Activated CD4-positive, alpha-beta T cell treated with anti-CD3 and anti-CD28 coated beads, Interleukin-2, amount 10 ng/mL, durations not matched to agents 24 days and 14 days (primary cell): ENCODE data around the gene RABGGTA. TPM values are rescaled to one million over a fixed set of nuclear protein-coding genes. Genes with fewer than 3 reads are reported as not detected.
"Not testable (repeated sequence)": the region's sequence is repeated elsewhere in the genome, so short reads cannot be mapped to it uniquely, and the experiment has no call there.

ENCODE experiments used
- DNase-seq: peaks from one replicate; pipeline ENCODE4 v3.0.0; 2022
- H3K27ac Mint-ChIP-seq: one replicate; pipeline ENCODE4 v1.8.0; 2022; ENCODE audit warnings: mild to moderate bottlenecking, mixed read lengths
- H3K27me3 Mint-ChIP-seq: one replicate; pipeline ENCODE4 v1.8.0; 2022; ENCODE audit warnings: mixed read lengths
- H3K36me3 Mint-ChIP-seq: one replicate; pipeline ENCODE4 v1.8.0; 2022; ENCODE audit warnings: low read depth, mild to moderate bottlenecking, mixed read lengths
- H3K4me1 Mint-ChIP-seq: one replicate; pipeline ENCODE4 v1.8.0; 2021; ENCODE audit warnings: mixed read lengths
- H3K4me3 Mint-ChIP-seq: one replicate; pipeline ENCODE4 v1.8.0; 2022; ENCODE audit warnings: mild to moderate bottlenecking, moderate library complexity, mixed read lengths
- H3K9me3 Mint-ChIP-seq: one replicate; pipeline ENCODE4 v1.8.0; 2021; ENCODE audit warnings: mixed read lengths
- intact Hi-C: fragments of 100-400 bp; cut with micrococcal nuclease; formaldehyde crosslinking; loops from one replicate; pipeline ENCODE4 v1.15.1; 2023
- total RNA-seq: library from RNA; stranded (reverse); gene quantifications from 2 replicates; pipeline ENCODE4 v1.2.3, GENCODE V29; 2022

The RABGGTA gene
- total RNA-seq, 1 donor from 2014 or later: 49.6 TPM

DNA sequence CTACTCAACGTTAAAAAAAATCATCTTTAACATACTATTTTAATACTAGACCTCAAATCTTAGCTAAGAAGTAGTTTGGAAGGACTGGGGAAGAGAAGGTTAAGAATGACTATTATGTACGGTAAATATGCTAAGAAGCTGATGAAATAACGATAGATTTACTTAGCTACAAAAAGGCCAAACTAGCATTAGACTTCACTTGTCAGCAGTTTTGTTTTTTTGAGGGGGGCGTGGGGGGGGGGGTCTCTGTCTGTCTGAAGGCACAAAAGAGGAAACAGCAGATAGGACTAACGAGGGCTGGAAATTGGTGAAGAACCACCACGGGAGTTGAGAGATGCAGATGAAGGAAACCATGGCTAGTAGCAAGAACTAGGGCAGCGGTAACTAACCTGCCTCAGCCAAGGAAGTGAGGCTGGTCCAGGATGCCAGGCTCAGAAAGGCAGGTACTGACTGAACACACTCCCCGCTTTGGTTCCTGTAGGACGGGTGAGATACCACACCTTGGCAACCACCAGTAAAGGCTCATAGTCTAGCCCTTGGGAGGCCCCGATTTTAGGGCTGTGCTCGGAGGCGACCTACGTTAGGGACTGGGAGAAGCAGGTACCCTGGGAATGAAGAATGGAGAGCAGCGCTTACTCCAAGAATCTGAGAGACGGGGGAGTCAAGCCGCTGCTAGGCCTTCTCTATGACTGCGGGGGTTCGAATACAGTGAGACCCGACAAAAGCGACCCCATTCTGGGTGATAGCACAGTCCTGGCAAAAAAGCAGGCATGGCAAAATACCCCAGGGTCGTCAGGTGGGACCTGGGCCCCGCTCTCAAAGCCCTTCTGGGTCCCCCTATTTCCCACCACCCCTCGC, 39.9 kb downstream of the RABGGTA start:
- H3K4me3 Mint-ChIP-seq: peak overlapping the region; percentile 92
- peaks cover 42% of the 10 kb centered on the region for H3K4me1 Mint-ChIP-seq
- H3K9me3 Mint-ChIP-seq: no peaks in the 10 kb centered on the region
- peak; percentile 77 for DNase-seq
- peaks cover 29% of the 10 kb centered on the region for H3K36me3 Mint-ChIP-seq
- intact Hi-C loops: loop anchor here (1.0 kb wide), 6 partner anchors 11 to 117 kb away; partner anchors contain the start of genes CHMP4A, DCAF11, DHRS1 and IPO4
- peak overlapping the region; percentile 92 for H3K27ac Mint-ChIP-seq
- no peaks in the 10 kb centered on the region for H3K27me3 Mint-ChIP-seq

DNA sequence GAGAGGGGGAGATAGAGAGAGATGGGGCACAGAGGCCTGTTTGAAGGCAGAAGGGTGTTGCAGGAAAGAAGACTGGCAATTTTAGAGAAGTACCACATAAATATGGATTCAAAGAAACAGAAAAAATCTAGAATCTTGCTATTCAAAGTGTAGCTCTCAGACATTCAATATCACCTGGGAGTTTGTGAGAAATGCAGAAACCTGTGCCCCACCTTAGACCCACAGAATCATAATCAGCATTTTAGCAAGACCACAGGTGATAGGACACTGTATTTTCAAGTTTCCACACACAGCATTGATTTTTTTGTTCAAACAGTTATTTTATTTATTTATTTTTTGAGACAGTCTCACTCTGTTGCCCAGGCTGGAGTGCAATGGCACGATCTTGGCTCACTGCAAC, 42.5 kb downstream of the RABGGTA start:
- Mint-ChIP-seq H3K9me3 (no peaks in the 10 kb centered on the region), H3K27me3 (no peaks in the 10 kb centered on the region), H3K4me1 (peaks cover 29% of the 10 kb centered on the region), H3K27ac (no peak overlapping the region), H3K4me3 (no peak overlapping the region), H3K36me3 (peaks cover 20% of the 10 kb centered on the region)
- DNase-seq: no peak
- intact Hi-C loops: no loop called here

DNA sequence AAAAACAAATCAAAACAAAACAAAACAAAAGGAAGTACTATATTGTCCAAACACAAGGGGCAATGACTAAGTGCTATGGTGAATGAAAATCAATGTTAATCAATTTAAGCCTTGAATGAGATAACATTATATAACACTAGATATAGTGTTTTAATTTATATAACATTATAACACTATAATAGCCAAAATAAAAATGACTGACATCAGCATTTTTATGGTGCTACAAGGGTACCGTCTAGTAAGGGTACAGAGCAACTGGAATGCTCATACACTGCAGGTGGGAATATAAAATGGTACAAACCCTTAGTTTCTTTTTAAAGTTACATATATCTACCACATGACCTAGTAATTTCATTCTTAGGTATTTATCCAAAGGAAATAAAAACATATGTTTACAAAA, 44.9 kb downstream of the RABGGTA start:
- no peak overlapping the region for H3K4me3 Mint-ChIP-seq
- intact Hi-C loops: no loop called here
- peaks cover 18% of the 10 kb centered on the region for H3K36me3 Mint-ChIP-seq
- H3K27ac Mint-ChIP-seq: no peak overlapping the region
- H3K9me3 Mint-ChIP-seq: no peaks in the 10 kb centered on the region
- peaks cover 21% of the 10 kb centered on the region for H3K4me1 Mint-ChIP-seq
- no peaks in the 10 kb centered on the region for H3K27me3 Mint-ChIP-seq
- DNase-seq: no peak

DNA sequence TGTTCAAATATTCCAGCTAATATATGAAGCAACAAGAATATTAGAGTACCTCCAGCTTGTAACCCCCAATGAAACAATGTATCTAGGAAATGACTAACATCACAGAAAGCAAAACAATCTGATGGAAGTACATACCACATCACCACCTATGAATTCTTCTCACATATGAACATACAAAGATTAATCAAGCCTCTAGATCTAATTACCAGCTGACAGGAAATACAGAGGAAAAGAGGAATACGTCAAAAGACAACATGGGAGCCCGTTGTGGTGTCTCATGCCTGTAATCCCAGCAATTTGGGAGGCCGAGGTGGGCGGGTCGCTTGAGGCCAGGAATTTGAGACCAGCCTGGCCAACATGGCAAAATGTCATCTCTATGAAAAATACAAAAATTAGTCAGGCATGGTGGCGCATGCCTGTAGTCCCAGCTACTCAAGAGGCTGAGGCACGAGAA, 46.8 kb downstream of the RABGGTA start:
- intact Hi-C loops: no loop called here
- DNase-seq: no peak
- Mint-ChIP-seq H3K9me3 (no peaks in the 10 kb centered on the region), H3K4me3 (no peak overlapping the region), H3K27ac (no peak overlapping the region), H3K27me3 (no peaks in the 10 kb centered on the region), H3K36me3 (peaks cover 18% of the 10 kb centered on the region), H3K4me1 (peaks cover 14% of the 10 kb centered on the region)

DNA sequence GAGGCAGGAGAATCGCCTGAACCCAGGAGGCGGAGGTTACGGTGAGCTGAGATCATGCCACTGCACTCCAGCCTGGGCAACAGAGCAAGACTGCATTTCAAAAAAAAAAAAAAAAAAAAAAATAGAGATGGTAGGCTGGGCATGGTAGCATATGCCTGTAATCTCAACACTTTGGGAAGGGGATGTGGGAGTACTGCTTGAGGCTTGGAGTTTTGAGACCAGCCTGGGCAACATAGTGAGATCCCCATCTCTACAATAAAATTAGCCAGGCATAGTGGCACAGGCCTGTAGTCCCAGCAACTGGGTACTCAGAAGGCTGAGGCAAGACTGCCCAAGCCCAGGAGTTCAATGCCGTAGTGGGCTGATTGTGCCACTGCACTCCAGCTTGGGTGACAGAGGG, 48.4 kb downstream of the RABGGTA start:
- H3K27me3 Mint-ChIP-seq, H3K9me3 Mint-ChIP-seq: not testable (repeated sequence)

DNA sequence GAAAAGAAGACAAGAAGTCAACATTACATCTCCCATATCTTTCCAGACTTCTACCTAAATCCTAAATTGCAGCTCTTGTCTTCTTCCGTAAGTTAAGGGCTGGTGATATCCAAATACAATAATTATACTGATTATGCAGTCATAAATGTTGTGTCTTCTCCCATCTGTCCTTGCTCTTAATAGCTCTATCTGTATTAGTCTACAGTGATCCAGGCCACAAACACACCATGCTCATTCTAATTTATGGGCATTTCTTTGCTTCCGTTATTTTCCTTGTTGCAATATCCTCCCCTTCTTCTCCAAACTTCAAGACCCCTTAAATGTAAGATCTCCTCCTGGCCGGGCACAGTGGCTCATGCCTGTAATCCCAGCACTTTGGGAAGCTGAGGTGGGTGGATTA, 51.9 kb downstream of the RABGGTA start:
- no peak for DNase-seq
- H3K27me3 Mint-ChIP-seq: no peaks in the 10 kb centered on the region
- no peak overlapping the region for H3K4me3 Mint-ChIP-seq
- intact Hi-C loops: no loop called here
- no peak overlapping the region for H3K27ac Mint-ChIP-seq
- peaks cover 18% of the 10 kb centered on the region for H3K4me1 Mint-ChIP-seq
- peaks cover 17% of the 10 kb centered on the region for H3K36me3 Mint-ChIP-seq
- no peaks in the 10 kb centered on the region for H3K9me3 Mint-ChIP-seq

More for the DNA sequence above, 48.4 kb downstream of the RABGGTA start:
- peaks cover 12% of the 10 kb centered on the region for H3K4me1 Mint-ChIP-seq
- H3K4me3 Mint-ChIP-seq, intact Hi-C loops, DNase-seq, H3K27ac Mint-ChIP-seq: not testable (repeated sequence)
- peaks cover 18% of the 10 kb centered on the region for H3K36me3 Mint-ChIP-seq

DNA sequence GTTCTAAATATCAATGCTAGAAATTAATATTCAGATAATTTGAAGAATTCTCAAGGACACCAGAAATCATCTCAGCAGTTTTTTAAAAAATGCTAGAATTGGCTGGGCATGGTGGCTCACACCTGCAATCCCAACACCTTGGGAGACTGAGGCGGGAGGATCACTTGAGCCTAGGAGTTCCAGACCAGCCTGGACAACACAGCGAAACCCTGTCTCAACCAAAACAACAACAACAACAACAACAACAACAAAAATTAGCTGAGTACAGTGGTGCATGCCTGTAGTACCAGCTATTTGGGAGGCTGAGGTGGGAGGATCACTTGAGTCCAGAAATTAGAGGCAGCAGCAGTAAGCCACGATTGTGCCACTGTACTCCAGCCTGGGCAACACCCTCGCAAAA, 52.3 kb downstream of the RABGGTA start:
- Mint-ChIP-seq H3K9me3 (no peaks in the 10 kb centered on the region), H3K4me3 (no peak overlapping the region), H3K36me3 (peaks cover 19% of the 10 kb centered on the region), H3K27ac (no peak overlapping the region), H3K4me1 (peaks cover 21% of the 10 kb centered on the region), H3K27me3 (no peaks in the 10 kb centered on the region)
- intact Hi-C loops: no loop called here
- DNase-seq: no peak

DNA sequence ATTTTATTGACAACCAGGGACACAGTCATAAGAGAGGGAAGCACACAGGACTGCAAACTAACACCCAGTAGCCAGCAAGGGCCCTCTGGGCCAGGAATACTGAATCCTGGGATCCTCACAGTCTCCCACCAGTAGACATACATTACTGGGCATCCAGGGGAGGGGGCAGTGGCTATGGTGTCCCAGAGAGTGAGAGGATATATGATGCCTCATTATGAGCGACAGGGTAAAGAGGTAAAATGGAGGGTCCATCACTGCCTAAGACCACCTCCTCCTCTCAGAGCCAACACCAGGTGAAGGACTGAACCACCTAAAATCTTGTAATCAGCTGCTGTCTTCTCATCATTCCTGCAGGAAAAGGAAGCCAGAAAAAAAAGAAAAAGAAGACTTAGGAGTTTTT, 54.5 kb downstream of the RABGGTA start:
- intact Hi-C loops: loop anchor here (2.0 kb wide), 1 partner anchor 80 kb away; no protein-coding TSS in a partner anchor
- H3K4me3 Mint-ChIP-seq, H3K27me3 Mint-ChIP-seq, H3K9me3 Mint-ChIP-seq, DNase-seq: not testable (repeated sequence)
- Mint-ChIP-seq H3K36me3 (peaks cover 28% of the 10 kb centered on the region), H3K4me1 (peaks cover 37% of the 10 kb centered on the region), H3K27ac (peak overlapping the region; percentile 96)

DNA sequence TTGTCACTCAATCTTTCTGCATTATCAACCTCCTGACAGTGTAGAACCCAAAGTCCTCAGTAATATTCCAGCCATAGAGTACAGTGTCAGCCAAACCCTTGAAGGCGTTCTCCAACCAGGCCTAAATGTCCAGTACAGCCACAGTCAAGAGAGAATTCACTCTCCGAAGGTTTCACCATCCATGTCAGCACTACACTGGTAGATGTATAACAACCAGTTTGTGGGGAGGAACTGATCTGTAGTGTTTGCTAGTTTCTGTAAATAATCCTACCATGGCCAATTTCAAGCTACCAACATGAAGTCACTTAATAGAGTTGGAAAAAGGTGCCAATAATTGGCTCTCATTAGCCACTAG, 55.1 kb downstream of the RABGGTA start:
- Mint-ChIP-seq H3K4me3 (peak overlapping the region; percentile 93), H3K4me1 (peaks cover 43% of the 10 kb centered on the region), H3K9me3 (no peaks in the 10 kb centered on the region), H3K36me3 (peaks cover 33% of the 10 kb centered on the region), H3K27ac (peak overlapping the region; percentile 96), H3K27me3 (peaks cover 2% of the 10 kb centered on the region)
- intact Hi-C loops: loop anchor here (2.0 kb wide), 1 partner anchor 80 kb away; no protein-coding TSS in a partner anchor
- DNase-seq: no peak

Other genes with a start within 250 kb of the RABGGTA start
- gene CARMIL3, start 219.6 kb downstream of the RABGGTA start, total RNA-seq: 1.3 and 1.5 TPM in 2 replicates
- gene CPNE6, start 200.0 kb downstream of the RABGGTA start, total RNA-seq: not detected in 2 replicates
- gene PCK2, start 177.3 kb downstream of the RABGGTA start, total RNA-seq: 63.6 and 64.2 TPM in 2 replicates
- 55.8 and 57.3 TPM in 2 replicates for gene DCAF11, start 156.8 kb downstream of the RABGGTA start, total RNA-seq
- 0.96 and 1.2 TPM in 2 replicates for gene NRL, start 156.6 kb downstream of the RABGGTA start, total RNA-seq
- 0.26 and 0.54 TPM in 2 replicates for gene FITM1, start 140.9 kb downstream of the RABGGTA start, total RNA-seq
- 300 and 306 TPM in 2 replicates for gene PSME1, start 135.4 kb downstream of the RABGGTA start, total RNA-seq
- 26.6 and 30.3 TPM in 2 replicates for gene EMC9, start 130.0 kb downstream of the RABGGTA start, total RNA-seq
- 565 and 584 TPM in 2 replicates for gene PSME2, start 125.0 kb downstream of the RABGGTA start, total RNA-seq
- gene RNF31, start 124.1 kb downstream of the RABGGTA start, total RNA-seq: 95.1 and 95.6 TPM in 2 replicates
- 138 and 159 TPM in 2 replicates for gene IRF9, start 110.3 kb downstream of the RABGGTA start, total RNA-seq
- 33.8 and 34.3 TPM in 2 replicates for gene REC8, start 99.5 kb downstream of the RABGGTA start, total RNA-seq
- 107 and 112 TPM in 2 replicates for gene IPO4, start 82.8 kb downstream of the RABGGTA start, total RNA-seq
- 35.1 and 36.4 TPM in 2 replicates for gene TM9SF1, start 76.2 kb downstream of the RABGGTA start, total RNA-seq
- 0.26 and 0.36 TPM in 2 replicates for gene TSSK4, start 65.9 kb downstream of the RABGGTA start, total RNA-seq
- gene CHMP4A, start 58.1 kb downstream of the RABGGTA start, total RNA-seq: 88.0 and 89.9 TPM in 2 replicates
- gene MDP1, start 55.5 kb downstream of the RABGGTA start, total RNA-seq: 11.6 and 13.5 TPM in 2 replicates
- 188 and 190 TPM in 2 replicates for gene NEDD8, start 39.2 kb downstream of the RABGGTA start, total RNA-seq
- 32.4 and 42.8 TPM in 2 replicates for gene GMPR2, start 38.7 kb downstream of the RABGGTA start, total RNA-seq
- gene TINF2, start 29.0 kb downstream of the RABGGTA start, total RNA-seq: 87.1 and 93.6 TPM in 2 replicates
- 5.1 and 6.2 TPM in 2 replicates for gene TGM1, start 8.4 kb downstream of the RABGGTA start, total RNA-seq
- 10.1 and 10.3 TPM in 2 replicates for gene DHRS1, start 28.2 kb upstream of the RABGGTA start, total RNA-seq
- 48.3 and 52.2 TPM in 2 replicates for gene NOP9, start 28.3 kb upstream of the RABGGTA start, total RNA-seq
- 21.8 and 22.2 TPM in 2 replicates for gene CIDEB, start 36.4 kb upstream of the RABGGTA start, total RNA-seq
- 9.6 and 11.0 TPM in 2 replicates for gene LTB4R2, start 38.5 kb upstream of the RABGGTA start, total RNA-seq
- gene LTB4R, start 39.9 kb upstream of the RABGGTA start, total RNA-seq: 12.2 and 14.2 TPM in 2 replicates
- 1.6 and 2.8 TPM in 2 replicates for gene ADCY4, start 63.5 kb upstream of the RABGGTA start, total RNA-seq
- gene RIPK3, start 68.4 kb upstream of the RABGGTA start, total RNA-seq: 12.0 and 13.9 TPM in 2 replicates
- not detected in 2 replicates for gene NFATC4, start 96.6 kb upstream of the RABGGTA start, total RNA-seq
- not detected in 2 replicates for gene NYNRIN, start 127.4 kb upstream of the RABGGTA start, total RNA-seq
- gene CBLN3, start 158.1 kb upstream of the RABGGTA start, total RNA-seq: 4.5 and 7.4 TPM in 2 replicates
- gene KHNYN, start 158.4 kb upstream of the RABGGTA start, total RNA-seq: 63.0 and 65.4 TPM in 2 replicates
- 40.8 and 49.7 TPM in 2 replicates for gene SDR39U1, start 171.2 kb upstream of the RABGGTA start, total RNA-seq
- not detected in 2 replicates for gene CMA1, start 236.7 kb upstream of the RABGGTA start, total RNA-seq